ENCODE data around the gene DDHD1. TPM values are rescaled to one million over a fixed set of nuclear protein-coding genes. Genes with fewer than 3 reads are reported as not detected.
"Not testable (repeated sequence)": the region's sequence is repeated elsewhere in the genome, so short reads cannot be mapped to it uniquely, and the experiment has no call there.

The DDHD1 gene
- total and polyA plus RNA-seq, 2 donors: 7.5 to 13.7 TPM

- Histone ChIP-seq H3K27me3 (ENCODE audit: control insufficient read depth in 2 of 2, insufficient read depth in 1 of 2, low read length in 1 of 2) (no peaks in the 10 kb centered on the region), H3K9me3 (ENCODE audit: control insufficient read depth in 2 of 2, insufficient read depth in 1 of 2, low read length in 1 of 2) (no peaks in the 10 kb centered on the region), H3K4me3 (ENCODE audit: low read length in 2 of 2) (no peak overlapping the region), H3K4me1 (ENCODE audit: control insufficient read depth in 2 of 2, insufficient read depth in 2 of 2, low read length in 2 of 2) (peaks cover 12 to 13% of the 10 kb centered on the region in 2 donors), H3K36me3 (ENCODE audit: control insufficient read depth in 2 of 2, insufficient read depth in 2 of 2, low read length in 1 of 2) (no peaks in the 10 kb centered on the region), H3K27ac (ENCODE audit: low read depth in 1 of 2, low read length in 1 of 2) (no peak overlapping the region)
- WGBS: 95% methylated on average over 2 of the region's 2 CpGs
- DNase-seq (ENCODE audit: low read depth in 6 of 9, low spot score in 9 of 9): no peak
Observed at GRCh38 chr14:53147208-53147607, 5.9 kb downstream of the DDHD1 start.

- 98% methylated on average over 3 of the region's 3 CpGs for WGBS
- H3K36me3 ChIP-seq (ENCODE audit: control insufficient read depth in 2 of 2, insufficient read depth in 2 of 2, low read length in 1 of 2): no peaks in the 10 kb centered on the region
- no peak overlapping the region for H3K4me3 ChIP-seq (ENCODE audit: low read length in 2 of 2)
- no peaks in the 10 kb centered on the region for H3K9me3 ChIP-seq (ENCODE audit: control insufficient read depth in 2 of 2, insufficient read depth in 1 of 2, low read length in 1 of 2)
- DNase-seq (ENCODE audit: low read depth in 6 of 9, low spot score in 9 of 9): no peak
- peaks cover 11% of the 10 kb centered on the region in 2 donors for H3K4me1 ChIP-seq (ENCODE audit: control insufficient read depth in 2 of 2, insufficient read depth in 2 of 2, low read length in 2 of 2)
- H3K27ac ChIP-seq (ENCODE audit: low read depth in 1 of 2, low read length in 1 of 2): no peak overlapping the region
- no peaks in the 10 kb centered on the region for H3K27me3 ChIP-seq (ENCODE audit: control insufficient read depth in 2 of 2, insufficient read depth in 1 of 2, low read length in 1 of 2)
Observed at GRCh38 chr14:53146739-53147138, 6.4 kb downstream of the DDHD1 start.

- Histone ChIP-seq H3K9me3 (ENCODE audit: control insufficient read depth in 2 of 2, insufficient read depth in 1 of 2, low read length in 1 of 2) (no peaks in the 10 kb centered on the region), H3K36me3 (ENCODE audit: control insufficient read depth in 2 of 2, insufficient read depth in 2 of 2, low read length in 1 of 2) (no peaks in the 10 kb centered on the region), H3K27ac (ENCODE audit: low read depth in 1 of 2, low read length in 1 of 2) (no peak overlapping the region), H3K27me3 (ENCODE audit: control insufficient read depth in 2 of 2, insufficient read depth in 1 of 2, low read length in 1 of 2) (no peaks in the 10 kb centered on the region), H3K4me3 (ENCODE audit: low read length in 2 of 2) (no peak overlapping the region), H3K4me1 (ENCODE audit: control insufficient read depth in 2 of 2, insufficient read depth in 2 of 2, low read length in 2 of 2) (peaks cover 0 to 2% of the 10 kb centered on the region in 2 donors)
- WGBS: 70% methylated on average over 1 of the region's 1 CpG
- DNase-seq (ENCODE audit: low read depth in 6 of 9, low spot score in 9 of 9): no peak
Observed at GRCh38 chr14:53144244-53144643, 8.9 kb downstream of the DDHD1 start.

GRCh38 chr14:53140585-53140984, 12.5 kb downstream of the DDHD1 start:
- Histone ChIP-seq H3K36me3 (ENCODE audit: control insufficient read depth in 2 of 2, insufficient read depth in 2 of 2, low read length in 1 of 2) (no peaks in the 10 kb centered on the region), H3K27ac (ENCODE audit: low read depth in 1 of 2, low read length in 1 of 2) (no peak overlapping the region), H3K4me1 (ENCODE audit: control insufficient read depth in 2 of 2, insufficient read depth in 2 of 2, low read length in 2 of 2) (no peaks in the 10 kb centered on the region), H3K4me3 (ENCODE audit: low read length in 2 of 2) (no peak overlapping the region), H3K27me3 (ENCODE audit: control insufficient read depth in 2 of 2, insufficient read depth in 1 of 2, low read length in 1 of 2) (no peaks in the 10 kb centered on the region), H3K9me3 (ENCODE audit: control insufficient read depth in 2 of 2, insufficient read depth in 1 of 2, low read length in 1 of 2) (no peaks in the 10 kb centered on the region)
- DNase-seq (ENCODE audit: low read depth in 6 of 9, low spot score in 9 of 9): no peak

GRCh38 chr14:53137568-53138203, 15.4 kb downstream of the DDHD1 start:
- no peaks in the 10 kb centered on the region for H3K4me1 ChIP-seq (ENCODE audit: control insufficient read depth in 2 of 2, insufficient read depth in 2 of 2, low read length in 2 of 2)
- no peak overlapping the region for H3K27ac ChIP-seq (ENCODE audit: low read depth in 1 of 2, low read length in 1 of 2)
- no peaks in the 10 kb centered on the region for H3K36me3 ChIP-seq (ENCODE audit: control insufficient read depth in 2 of 2, insufficient read depth in 2 of 2, low read length in 1 of 2)
- H3K27me3 ChIP-seq (ENCODE audit: control insufficient read depth in 2 of 2, insufficient read depth in 1 of 2, low read length in 1 of 2): no peaks in the 10 kb centered on the region
- 95% methylated on average over 4 of the region's 4 CpGs for whole genome bisulfite sequencing
- no peaks in the 10 kb centered on the region for H3K9me3 ChIP-seq (ENCODE audit: control insufficient read depth in 2 of 2, insufficient read depth in 1 of 2, low read length in 1 of 2)
- no peak overlapping the region for H3K4me3 ChIP-seq (ENCODE audit: low read length in 2 of 2)
- DNase-seq (ENCODE audit: low read depth in 6 of 9, low spot score in 9 of 9): no peak

GRCh38 chr14:53130491-53130890, 22.6 kb downstream of the DDHD1 start:
- H3K4me1 ChIP-seq (ENCODE audit: control insufficient read depth in 2 of 2, insufficient read depth in 2 of 2, low read length in 2 of 2); H3K27me3 ChIP-seq (ENCODE audit: control insufficient read depth in 2 of 2, insufficient read depth in 1 of 2, low read length in 1 of 2); H3K4me3 ChIP-seq (ENCODE audit: low read length in 2 of 2); H3K9me3 ChIP-seq (ENCODE audit: control insufficient read depth in 2 of 2, insufficient read depth in 1 of 2, low read length in 1 of 2); H3K27ac ChIP-seq (ENCODE audit: low read depth in 1 of 2, low read length in 1 of 2); H3K36me3 ChIP-seq (ENCODE audit: control insufficient read depth in 2 of 2, insufficient read depth in 2 of 2, low read length in 1 of 2); DNase-seq (ENCODE audit: low read depth in 6 of 9, low spot score in 9 of 9): not testable (repeated sequence)
- WGBS: 97% methylated on average over 10 of the region's 10 CpGs

- peaks cover 0 to 3% of the 10 kb centered on the region in 2 donors for H3K4me1 ChIP-seq (ENCODE audit: control insufficient read depth in 2 of 2, insufficient read depth in 2 of 2, low read length in 2 of 2)
- no peak for DNase-seq (ENCODE audit: low read depth in 6 of 9, low spot score in 9 of 9)
- 98% methylated on average over 2 of the region's 2 CpGs for WGBS
Observed at GRCh38 chr14:53128303-53129028, 24.7 kb downstream of the DDHD1 start.

GRCh38 chr14:53127832-53128231, 25.3 kb downstream of the DDHD1 start:
- H3K4me1 ChIP-seq (ENCODE audit: control insufficient read depth in 2 of 2, insufficient read depth in 2 of 2, low read length in 2 of 2): peaks cover 0 to 3% of the 10 kb centered on the region in 2 donors

More at GRCh38 chr14:53128303-53129028, 24.7 kb downstream of the DDHD1 start:
- no peaks in the 10 kb centered on the region for H3K36me3 ChIP-seq (ENCODE audit: control insufficient read depth in 2 of 2, insufficient read depth in 2 of 2, low read length in 1 of 2)
- H3K27me3 ChIP-seq (ENCODE audit: control insufficient read depth in 2 of 2, insufficient read depth in 1 of 2, low read length in 1 of 2): no peaks in the 10 kb centered on the region
- H3K27ac ChIP-seq (ENCODE audit: low read depth in 1 of 2, low read length in 1 of 2): no peak overlapping the region
- H3K4me3 ChIP-seq (ENCODE audit: low read length in 2 of 2): no peak overlapping the region
- H3K9me3 ChIP-seq (ENCODE audit: control insufficient read depth in 2 of 2, insufficient read depth in 1 of 2, low read length in 1 of 2): no peaks in the 10 kb centered on the region

GRCh38 chr14:53127151-53127550, 26.0 kb downstream of the DDHD1 start:
- DNase-seq (ENCODE audit: low read depth in 6 of 9, low spot score in 9 of 9): peak in 1 of 9 donors; percentile 9
- H3K27ac ChIP-seq (ENCODE audit: low read depth in 1 of 2, low read length in 1 of 2): no peak overlapping the region
- 56% methylated on average over 1 of the region's 1 CpG for WGBS
- no peaks in the 10 kb centered on the region for H3K36me3 ChIP-seq (ENCODE audit: control insufficient read depth in 2 of 2, insufficient read depth in 2 of 2, low read length in 1 of 2)
- H3K4me3 ChIP-seq (ENCODE audit: low read length in 2 of 2): no peak overlapping the region
- no peaks in the 10 kb centered on the region for H3K27me3 ChIP-seq (ENCODE audit: control insufficient read depth in 2 of 2, insufficient read depth in 1 of 2, low read length in 1 of 2)
- peaks cover 0 to 3% of the 10 kb centered on the region in 2 donors for H3K4me1 ChIP-seq (ENCODE audit: control insufficient read depth in 2 of 2, insufficient read depth in 2 of 2, low read length in 2 of 2)
- H3K9me3 ChIP-seq (ENCODE audit: control insufficient read depth in 2 of 2, insufficient read depth in 1 of 2, low read length in 1 of 2): no peaks in the 10 kb centered on the region

More at GRCh38 chr14:53127832-53128231, 25.3 kb downstream of the DDHD1 start:
- DNase-seq (ENCODE audit: low read depth in 6 of 9, low spot score in 9 of 9): no peak
- 93% methylated on average over 7 of the region's 7 CpGs for WGBS
- no peaks in the 10 kb centered on the region for H3K9me3 ChIP-seq (ENCODE audit: control insufficient read depth in 2 of 2, insufficient read depth in 1 of 2, low read length in 1 of 2)
- H3K27me3 ChIP-seq (ENCODE audit: control insufficient read depth in 2 of 2, insufficient read depth in 1 of 2, low read length in 1 of 2): no peaks in the 10 kb centered on the region
- H3K27ac ChIP-seq (ENCODE audit: low read depth in 1 of 2, low read length in 1 of 2): no peak overlapping the region
- H3K36me3 ChIP-seq (ENCODE audit: control insufficient read depth in 2 of 2, insufficient read depth in 2 of 2, low read length in 1 of 2): no peaks in the 10 kb centered on the region
- no peak overlapping the region for H3K4me3 ChIP-seq (ENCODE audit: low read length in 2 of 2)

All from thymus (tissue), 11 donors.